Fibroblast of lung (primary cell): ENCODE measurements around the gene UNC45B. TPM values are rescaled to one million over a fixed set of nuclear protein-coding genes. Genes with fewer than 3 reads are reported as not detected.

Experiments
- DNase-seq, 2 donors: peaks; one replicate each; pipeline versions ENCODE4 v3.0.0 to v3.0.0-alpha.2; 2010; ENCODE audit warnings: low read depth in 2 of 2
- H2AFZ ChIP-seq: 2 replicates; pipeline ENCODE4 v1.5.1; 2012; ENCODE audit warnings: low read length, control low read depth, inconsistent platforms
- H3K27ac ChIP-seq: 2 replicates; pipeline ENCODE4 v1.5.1; 2011; ENCODE audit warnings: low read length, control low read depth; ENCODE audit not compliant: insufficient read depth
- H3K27me3 ChIP-seq: 2 replicates; pipeline ENCODE4 v1.5.1; 2011; ENCODE audit warnings: mild to moderate bottlenecking, low read length; ENCODE audit not compliant: control insufficient read depth, insufficient read depth
- H3K36me3 ChIP-seq: 2 replicates; pipeline ENCODE4 v1.5.1; 2011; ENCODE audit warnings: low read length; ENCODE audit not compliant: control insufficient read depth, insufficient read depth
- H3K4me1 ChIP-seq: 2 replicates; pipeline ENCODE4 v1.5.1; 2011; ENCODE audit warnings: low read length; ENCODE audit not compliant: control insufficient read depth, insufficient read depth; ENCODE audit errors: extremely low read depth
- H3K4me2 ChIP-seq: 2 replicates; pipeline ENCODE4 v1.5.1; 2011; ENCODE audit warnings: low read length, control low read depth; ENCODE audit not compliant: insufficient read depth; ENCODE audit errors: extremely low read depth
- H3K4me3 ChIP-seq, 4 experiments: fragments of 200-600 bp in 1 of 4; sonication (generic) in 1 of 4; replicated peaks in 1 of 4; 2 replicates each; pipeline ENCODE4 v1.5.1; 2011 to 2016; ENCODE audit warnings: low read length in 4 of 4, low read depth in 3 of 4, mild to moderate bottlenecking in 3 of 4, control low read depth in 2 of 4, inconsistent platforms in 1 of 4, mixed read lengths in 1 of 4; ENCODE audit not compliant: insufficient read depth in 1 of 4; ENCODE audit errors: control extremely low read depth in 1 of 4
- H3K79me2 ChIP-seq: 2 replicates; pipeline ENCODE4 v1.5.1; 2012; ENCODE audit warnings: mild to moderate bottlenecking, low read length, inconsistent platforms; ENCODE audit not compliant: control insufficient read depth, insufficient read depth
- H3K9ac ChIP-seq: 2 replicates; pipeline ENCODE4 v1.5.1; 2011; ENCODE audit warnings: mild to moderate bottlenecking, low read length, control low read depth; ENCODE audit not compliant: insufficient read depth
- H3K9me3 ChIP-seq: 2 replicates; pipeline ENCODE4 v1.5.1; 2012; ENCODE audit warnings: low read depth, low read length; ENCODE audit not compliant: control insufficient read depth, insufficient read depth
- H4K20me1 ChIP-seq: 2 replicates; pipeline ENCODE4 v1.5.1; 2011; ENCODE audit warnings: low read length; ENCODE audit not compliant: control insufficient read depth, insufficient read depth; ENCODE audit errors: extremely low read depth
- CTCF ChIP-seq, 2 donors: IDR thresholded peaks in 1 of 2; conservative IDR thresholded peaks in 1 of 2; 1 replicate in 1 of 2; 2 replicates in 1 of 2; pipeline ENCODE4 v1.5.1; 2011 to 2012; ENCODE audit warnings: low read length in 2 of 2, control low read depth in 1 of 2, inconsistent platforms in 1 of 2, low read depth in 1 of 2, mild to moderate bottlenecking in 1 of 2
- EZH2 ChIP-seq: IDR thresholded peaks from 2 replicates; pipeline ENCODE4 v1.5.1; 2012; ENCODE audit warnings: low read length, control low read depth, mild to moderate bottlenecking; ENCODE audit errors: missing control alignments
- polyA plus RNA-seq, 2 donors: library from polyadenylated mRNA; depleted of rRNA in 1 of 2; stranded (reverse) in 1 of 2; unstranded in 1 of 2; fragments of >200 nt; gene quantifications; 2 replicates each; pipeline ENCODE4 v1.2.1, GENCODE V29; 2011 to 2012; ENCODE audit warnings: missing spikeins in 1 of 2
- total RNA-seq: library from RNA; depleted of rRNA; stranded (reverse); fragments of >200 nt; gene quantifications from 2 replicates; pipeline ENCODE4 v1.2.1, GENCODE V29; 2014

The UNC45B gene
- total and polyA plus RNA-seq, 2 donors (not counting 1 experiment from before 2014, with no cell fraction given) = not detected

- H3K4me1 ChIP-seq = no peaks in the 10 kb centered on the region
- no peaks in the 10 kb centered on the region for H3K79me2 ChIP-seq
- H3K4me3 ChIP-seq = no peak overlapping the region
- DNase-seq = no peak
- no peak overlapping the region for H3K4me2 ChIP-seq
- no peaks in the 10 kb centered on the region for H3K36me3 ChIP-seq
- H3K27me3 ChIP-seq = peaks cover 3% of the 10 kb centered on the region
- no peak overlapping the region for H3K27ac ChIP-seq
- TF ChIP-seq CTCF (conservative IDR thresholded peaks at IDR 0.05 in 1 of 2, IDR thresholded peaks at IDR 0.05 in 1 of 2; ENCODE audit: low read depth in 1 of 2, low read length in 2 of 2) = no peak
- TF ChIP-seq EZH2 = no peak
- no peaks in the 10 kb centered on the region for H4K20me1 ChIP-seq
- no peaks in the 10 kb centered on the region for H3K9me3 ChIP-seq
- H3K9ac ChIP-seq = no peak overlapping the region
- H2AFZ ChIP-seq = no peak overlapping the region
Measured at GRCh38 chr17:35183332-35183731, 35.7 kb downstream of the UNC45B start.

GRCh38 chr17:35184274-35184673, 36.7 kb downstream of the UNC45B start:
- H3K27me3 ChIP-seq = peaks cover 3% of the 10 kb centered on the region
- no peak overlapping the region for H3K4me3 ChIP-seq
- H3K36me3 ChIP-seq = no peaks in the 10 kb centered on the region
- no peaks in the 10 kb centered on the region for H3K79me2 ChIP-seq
- no peaks in the 10 kb centered on the region for H4K20me1 ChIP-seq
- DNase-seq = no peak
- no peaks in the 10 kb centered on the region for H3K4me1 ChIP-seq
- no peak for TF ChIP-seq CTCF (conservative IDR thresholded peaks at IDR 0.05 in 1 of 2, IDR thresholded peaks at IDR 0.05 in 1 of 2; ENCODE audit: low read depth in 1 of 2, low read length in 2 of 2)
- no peak for TF ChIP-seq EZH2
- H3K4me2 ChIP-seq = no peak overlapping the region
- no peak overlapping the region for H3K27ac ChIP-seq
- H3K9ac ChIP-seq = no peak overlapping the region
- H3K9me3 ChIP-seq = no peaks in the 10 kb centered on the region
- H2AFZ ChIP-seq = no peak overlapping the region

GRCh38 chr17:35185849-35186248, 38.2 kb downstream of the UNC45B start:
- Histone ChIP-seq H3K9ac (no peak overlapping the region), H4K20me1 (no peaks in the 10 kb centered on the region), H3K4me3 (no peak overlapping the region), H2AFZ (no peak overlapping the region), H3K4me1 (no peaks in the 10 kb centered on the region), H3K9me3 (no peaks in the 10 kb centered on the region), H3K4me2 (no peak overlapping the region), H3K27me3 (peaks cover 3% of the 10 kb centered on the region), H3K36me3 (no peaks in the 10 kb centered on the region), H3K27ac (no peak overlapping the region), H3K79me2 (no peaks in the 10 kb centered on the region)
- DNase-seq = no peak
- TF ChIP-seq EZH2 = no peak
- no peak for TF ChIP-seq CTCF (conservative IDR thresholded peaks at IDR 0.05 in 1 of 2, IDR thresholded peaks at IDR 0.05 in 1 of 2; ENCODE audit: low read depth in 1 of 2, low read length in 2 of 2)
